OCI-M2 (cell line): ENCODE data around the gene SIGLEC1.

Experiments used
- DNase-seq: peaks from one replicate; lab custom pipeline; 2025; ENCODE audit not compliant: unreplicated experiment; lab: John Stamatoyannopoulos, UW

SIGLEC1 gene

DNA sequence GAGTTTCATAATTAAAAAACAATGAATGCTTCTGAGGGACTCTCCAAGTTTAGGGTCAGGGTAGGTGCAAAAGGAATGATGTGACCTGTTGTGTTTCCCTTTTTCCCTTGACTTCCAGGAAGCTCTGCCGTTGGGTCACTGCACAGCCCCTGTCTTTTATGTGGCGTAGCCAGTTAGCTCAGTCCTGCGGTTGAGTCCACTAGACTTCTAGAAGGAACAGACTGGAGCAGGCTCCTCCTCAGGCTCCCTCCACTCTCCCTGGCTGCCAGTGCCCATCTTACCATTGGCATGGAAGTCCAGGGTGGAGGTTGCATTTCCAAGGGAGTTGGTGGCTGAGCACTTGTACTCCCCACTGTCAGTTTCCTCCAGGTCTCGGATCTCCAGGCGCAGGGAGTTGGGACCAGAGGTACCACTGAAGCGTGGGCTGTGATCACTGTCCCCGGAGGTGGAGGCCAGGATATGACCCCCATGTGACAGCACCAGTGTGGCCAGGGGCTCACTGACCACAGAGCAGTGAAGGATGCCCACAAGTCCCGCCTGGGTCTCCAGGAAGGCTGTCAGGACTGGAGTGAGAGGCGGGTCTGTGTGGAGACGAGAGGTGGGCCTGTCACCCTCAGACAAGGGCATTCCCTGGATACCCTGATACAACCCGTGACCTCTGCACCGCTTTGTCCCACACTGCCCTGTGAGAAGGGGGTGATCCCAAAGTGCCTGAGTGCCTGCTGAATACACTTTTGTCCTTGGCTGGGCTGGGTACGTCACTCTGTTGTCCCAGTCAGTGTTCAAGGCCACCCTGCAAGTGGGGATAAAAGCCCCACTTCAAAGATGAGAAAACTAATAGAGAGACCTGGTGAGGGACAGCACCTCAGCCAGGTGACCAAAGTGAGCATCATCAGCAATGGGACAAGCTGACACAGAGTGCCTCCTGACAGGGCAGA, 11.1 kb downstream of the SIGLEC1 start:
- no peak for DNase-seq

GRCh38 chr20:3699037-3699436, 13.4 kb downstream of the SIGLEC1 start:
- DNase-seq: no peak

DNA sequence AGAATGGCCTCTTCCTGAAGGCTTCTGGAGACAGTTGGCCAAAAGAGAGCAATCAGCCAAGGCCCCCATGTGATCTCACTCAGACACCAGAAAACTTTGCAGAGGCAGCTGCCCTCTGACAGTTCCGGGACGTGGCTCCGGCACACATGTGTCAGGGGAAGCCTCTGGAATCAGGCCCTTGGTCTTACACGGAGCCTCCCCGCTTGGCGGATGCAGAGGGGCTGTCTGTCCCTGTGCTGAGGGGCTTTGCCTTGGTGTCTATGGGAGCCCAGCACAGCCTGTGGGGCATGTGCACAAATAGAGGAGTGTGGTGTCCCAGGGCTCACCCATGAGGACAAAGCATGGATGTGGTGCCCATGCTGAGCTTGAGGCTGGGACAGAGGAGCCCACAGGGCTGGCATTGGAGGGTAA, 13.8 kb downstream of the SIGLEC1 start:
- no peak for DNase-seq

- no peak for DNase-seq
Observed at GRCh38 chr20:3697588-3698305, 14.7 kb downstream of the SIGLEC1 start.

DNA sequence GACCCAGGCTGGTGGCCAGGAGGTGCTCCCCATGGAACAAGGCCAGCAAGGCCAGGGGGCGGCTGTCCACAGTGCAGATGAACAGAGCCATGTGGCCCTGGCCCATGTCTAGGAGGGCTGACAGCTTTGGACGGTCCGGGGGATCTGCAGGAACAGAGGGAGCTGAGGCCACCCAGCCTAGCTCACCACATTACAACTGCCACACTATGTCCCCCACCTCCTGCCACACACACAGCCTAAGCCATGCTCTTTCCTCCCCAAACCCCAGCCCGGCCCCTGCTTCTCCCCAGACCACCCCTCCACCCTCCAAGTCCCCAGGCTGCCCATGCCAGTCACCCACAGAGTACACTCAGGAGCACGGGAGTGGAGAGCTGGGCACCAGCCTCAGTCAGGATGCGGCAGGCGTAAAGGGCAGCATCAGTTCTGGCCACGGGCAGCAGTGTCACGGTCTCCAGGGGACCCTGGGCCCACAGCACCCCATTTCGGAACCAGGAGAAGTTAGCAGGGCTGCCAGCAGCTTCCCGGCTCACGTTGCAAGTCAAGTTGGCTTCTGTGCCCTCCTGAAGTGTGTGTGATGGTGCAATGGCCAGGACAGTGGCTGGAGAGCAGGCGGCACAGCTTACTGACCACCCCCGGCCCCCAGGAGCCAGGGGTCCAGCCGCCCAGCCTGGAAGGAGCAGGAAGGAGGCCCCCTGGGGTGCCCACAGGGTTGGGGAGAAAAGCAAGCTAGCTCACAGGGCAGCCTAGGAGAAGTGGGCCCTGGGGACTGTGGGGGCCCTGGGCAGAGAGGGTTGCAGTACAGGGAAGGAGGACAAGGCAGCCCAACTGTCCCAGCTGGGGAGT, 15.4 kb downstream of the SIGLEC1 start:
- no peak for DNase-seq

- DNase-seq: no peak
Observed at GRCh38 chr20:3696200-3696599, 16.2 kb downstream of the SIGLEC1 start.

- DNase-seq: no peak
Observed at GRCh38 chr20:3694864-3695263, 17.5 kb downstream of the SIGLEC1 start.

DNA sequence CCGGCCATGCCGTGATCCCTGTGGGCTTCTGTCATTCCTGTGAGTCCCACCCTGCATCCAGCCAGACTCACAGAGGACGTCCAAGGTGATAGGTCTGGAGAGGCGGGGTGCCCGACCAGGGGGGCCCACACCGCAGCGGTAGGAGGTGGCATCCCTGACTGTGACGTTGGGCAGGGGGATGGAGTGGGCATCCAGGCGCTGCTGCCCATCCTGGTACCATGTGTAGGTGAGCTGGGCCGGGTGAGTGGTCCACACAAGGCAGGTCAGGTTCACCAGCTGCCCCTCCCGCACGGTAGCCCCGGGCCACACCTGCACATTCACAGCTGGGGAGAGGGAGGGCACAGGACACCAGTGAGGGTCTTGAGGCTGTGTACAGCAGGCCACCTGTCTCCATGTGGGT, 19.0 kb downstream of the SIGLEC1 start:
- DNase-seq: no peak

GRCh38 chr20:3692706-3693294, 19.6 kb downstream of the SIGLEC1 start:
- no peak for DNase-seq

- DNase-seq: no peak
Observed at GRCh38 chr20:3691897-3692296, 20.5 kb downstream of the SIGLEC1 start.

DNA sequence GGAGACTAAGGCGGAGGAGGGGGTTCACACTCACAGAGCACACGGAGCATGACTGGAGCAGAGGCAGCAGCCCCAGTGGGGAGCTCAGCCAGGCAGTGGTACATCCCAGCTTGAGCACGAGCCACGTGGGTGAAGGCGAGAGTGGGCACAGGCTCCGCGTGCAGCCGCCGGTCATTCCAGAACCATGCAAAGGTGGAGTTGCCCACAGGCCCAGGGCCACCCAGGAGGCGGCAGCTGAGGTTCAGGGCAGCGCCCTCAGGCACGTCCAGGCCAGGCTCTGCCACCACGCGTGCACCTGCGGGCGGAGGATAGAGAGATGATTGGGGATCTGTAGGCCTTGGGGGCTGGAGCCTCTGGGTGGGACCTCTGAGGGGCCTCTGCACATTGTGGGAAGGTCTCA, 21.1 kb downstream of the SIGLEC1 start:
- DNase-seq: no peak

DNA sequence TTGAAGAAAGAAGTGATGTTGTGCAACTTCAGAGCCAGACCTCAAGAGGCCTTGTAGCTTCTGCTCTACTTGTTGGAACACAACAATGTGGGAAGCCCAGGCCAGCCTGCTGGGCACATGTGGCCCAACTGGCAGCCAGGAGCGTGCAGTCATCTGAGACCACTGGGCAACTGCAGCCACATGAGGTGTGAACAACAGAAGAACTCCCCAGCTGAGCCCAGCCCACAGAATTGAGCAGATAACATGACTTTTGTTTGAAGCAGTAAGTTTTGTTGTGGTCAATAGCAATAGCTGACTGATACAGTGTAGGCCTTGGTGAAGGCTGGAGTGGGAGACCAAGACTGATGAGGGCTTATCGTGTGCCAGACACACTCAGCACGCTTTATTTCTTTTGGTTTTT, 22.0 kb downstream of the SIGLEC1 start:
- no peak for DNase-seq

DNA sequence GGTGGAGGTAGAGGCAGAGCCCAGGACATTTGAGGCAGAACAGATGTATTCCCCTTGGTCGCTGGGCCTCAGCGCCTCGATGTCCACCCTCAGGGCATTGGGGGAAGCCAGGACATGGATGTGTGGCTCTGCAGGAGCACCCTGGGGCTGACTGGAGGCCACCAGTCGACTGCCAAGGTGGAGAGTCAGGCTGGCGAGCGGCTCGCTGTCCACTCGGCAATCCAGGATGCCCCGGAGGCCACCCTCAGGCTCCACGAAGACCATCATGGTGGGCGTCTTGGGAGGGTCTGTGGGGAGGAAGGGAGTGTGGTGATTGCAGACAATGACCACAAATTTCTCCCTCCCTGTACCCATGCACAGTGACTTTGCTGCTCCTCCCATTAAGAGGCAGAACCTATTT, 22.4 kb downstream of the SIGLEC1 start:
- no peak for DNase-seq

- no peak for DNase-seq
Observed at GRCh38 chr20:3687655-3688054, 24.7 kb downstream of the SIGLEC1 start.

DNA sequence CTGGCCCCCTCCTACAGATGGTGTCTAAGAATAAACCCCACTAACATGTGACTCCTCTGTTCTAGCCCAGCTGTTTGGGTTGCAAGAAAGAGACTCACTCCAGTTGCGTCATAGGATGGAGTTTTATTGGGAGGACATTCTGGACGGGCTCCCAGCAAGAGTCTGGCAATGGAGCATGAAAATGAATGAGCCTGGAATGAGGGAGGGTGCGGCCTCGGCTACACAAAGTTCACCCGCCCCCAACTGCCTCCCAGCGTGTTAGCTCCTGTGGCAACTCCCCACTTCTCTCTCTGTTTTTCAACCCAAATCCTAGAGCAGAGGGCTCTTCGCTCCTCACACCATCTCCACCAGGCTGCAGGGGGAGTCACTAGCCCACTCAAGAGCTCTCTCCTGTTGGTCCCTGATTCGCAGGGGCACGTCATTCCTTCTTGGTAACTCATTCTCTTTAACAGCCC, 25.5 kb downstream of the SIGLEC1 start:
- no peak for DNase-seq

DNA sequence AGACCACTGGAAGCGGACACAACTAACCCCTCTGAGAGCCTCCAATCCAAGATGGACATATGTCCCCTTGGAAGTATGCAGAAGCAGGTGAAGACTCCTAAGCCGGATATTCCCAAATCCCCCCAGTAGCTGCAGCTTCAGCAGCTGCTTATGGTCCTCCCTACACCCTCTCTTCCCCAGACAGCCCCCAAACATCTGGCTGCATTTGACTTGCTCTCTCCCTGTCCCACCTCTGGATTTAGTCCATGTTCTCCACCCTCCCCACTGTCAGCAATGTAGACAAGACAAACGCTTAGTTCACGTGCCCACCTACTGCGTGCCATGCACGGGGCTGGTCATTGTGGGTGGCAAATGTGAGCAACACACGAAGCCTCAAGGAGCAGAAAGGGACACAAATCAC, 26.0 kb downstream of the SIGLEC1 start:
- no peak for DNase-seq

- DNase-seq: no peak
Observed at GRCh38 chr20:3685341-3685740, 27.1 kb downstream of the SIGLEC1 start.

- no peak for DNase-seq
Observed at GRCh38 chr20:3681931-3682781, 30.2 kb downstream of the SIGLEC1 start, which contains the start of gene ADAM33. Gene ADAM33, minus strand, starts transcription at chr20:3682010. Its CDS starts 6 bp downstream, at chr20:3682004.

DNA sequence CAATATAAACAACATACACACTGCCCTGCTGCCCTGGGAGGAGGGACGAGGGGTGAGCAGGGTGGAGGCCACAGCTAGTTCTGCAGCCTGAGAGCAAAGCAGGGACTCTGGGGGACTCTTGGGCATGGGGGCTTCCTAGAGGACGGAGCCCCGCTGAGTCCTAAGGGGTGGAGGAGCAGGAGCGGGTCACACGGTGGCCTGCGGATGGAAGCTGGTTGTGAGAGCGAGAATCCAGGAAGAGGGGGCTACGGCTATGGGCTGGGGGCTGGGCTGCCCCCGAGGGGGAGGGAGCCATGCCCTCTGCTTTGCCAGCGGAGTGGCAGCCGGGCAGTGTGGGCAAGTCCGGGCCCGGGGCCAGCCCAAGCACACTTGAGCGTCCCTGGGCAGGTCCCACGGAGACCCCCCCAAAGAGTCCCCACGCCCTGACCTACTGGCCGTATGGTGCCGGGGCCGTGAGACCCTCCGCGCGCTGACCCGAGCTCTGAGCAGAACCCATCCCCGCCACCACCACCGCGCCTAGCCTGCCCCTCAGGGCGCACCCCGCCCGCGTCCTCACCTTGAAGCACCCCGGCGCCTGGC, 31.0 kb downstream of the SIGLEC1 start:
- DNase-seq: no peak
